Activated CD8-positive, alpha-beta memory T cell treated with anti-CD3 and anti-CD28 coated beads for 1 hour (primary cell): ENCODE results near the gene SLC44A1.

Experiments
- DNase-seq, 2 donors: peaks; one replicate each; pipeline ENCODE4 v3.0.0-alpha.2; 2020; ENCODE audit warnings: low read depth in 1 of 2; ENCODE audit errors: extremely low read depth in 1 of 2

Gene SLC44A1

DNA sequence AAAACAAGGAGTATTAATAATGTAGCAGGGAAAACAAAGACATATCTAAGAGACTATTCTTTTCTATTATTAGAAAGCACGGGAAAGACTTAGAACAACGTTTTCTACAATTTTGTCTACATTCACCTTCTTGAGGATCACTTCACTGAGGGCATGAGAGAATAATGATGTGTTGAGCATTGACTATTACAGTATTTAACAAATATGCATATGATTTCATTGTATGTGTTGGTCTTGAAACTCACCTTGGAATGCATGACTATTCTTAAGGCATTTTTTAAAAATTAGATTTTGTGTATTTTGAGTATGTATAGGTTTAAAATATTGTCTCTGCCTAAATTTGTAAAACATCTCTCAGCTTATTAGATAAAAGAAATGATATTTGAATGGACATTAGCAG, 204.6 kb downstream of the SLC44A1 start:
- DNase-seq, result no peak

DNA sequence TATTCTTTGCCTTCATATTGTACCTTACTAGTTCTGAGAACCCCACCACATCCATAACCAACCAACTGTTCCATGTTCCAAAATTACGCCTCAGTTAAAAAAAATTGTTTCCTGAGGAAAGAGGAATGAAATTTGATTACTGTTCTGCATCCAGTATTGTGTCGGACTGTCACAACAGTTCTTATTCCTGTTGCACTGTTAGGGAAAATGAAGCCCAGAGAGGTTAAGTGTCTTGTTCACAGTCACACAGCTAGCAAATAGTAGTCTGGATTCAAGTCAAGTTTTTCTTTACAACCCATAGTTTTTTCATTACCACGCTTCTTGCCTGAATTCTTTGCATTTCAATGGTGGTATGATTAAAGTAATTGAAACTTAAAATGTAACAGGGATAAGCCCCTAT, 207.7 kb downstream of the SLC44A1 start:
- DNase-seq, result no peak

DNA sequence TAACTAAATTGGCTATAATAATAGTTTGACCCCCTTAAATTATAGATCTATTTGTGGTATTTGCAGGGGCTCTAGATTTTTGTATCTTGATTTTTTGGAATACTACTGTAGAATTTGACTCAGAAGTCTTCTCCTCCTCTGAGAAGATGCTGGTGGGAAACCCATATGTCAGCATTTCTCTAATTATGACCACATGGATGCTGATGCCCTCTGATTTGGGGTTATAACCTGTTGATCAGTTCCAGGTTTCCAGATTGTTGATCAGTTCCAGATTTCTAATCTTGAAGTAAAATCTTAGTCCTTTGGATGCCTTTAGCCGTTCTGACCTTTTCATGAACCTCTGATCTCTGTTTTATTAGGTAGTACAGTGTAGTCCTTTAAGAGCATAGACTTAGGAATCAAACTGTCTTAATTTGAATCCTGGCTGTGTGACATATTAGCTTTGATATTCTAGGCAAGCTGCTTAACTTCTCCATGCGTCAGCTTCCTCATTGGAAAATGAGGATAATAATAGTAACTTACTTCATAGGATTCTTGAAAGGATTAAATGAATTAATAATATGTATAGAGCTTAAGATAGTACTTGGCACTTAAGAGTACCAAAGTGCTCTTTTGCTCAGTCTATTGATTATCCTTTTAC, 211.5 kb downstream of the SLC44A1 start:
- DNase-seq, result no peak

DNA sequence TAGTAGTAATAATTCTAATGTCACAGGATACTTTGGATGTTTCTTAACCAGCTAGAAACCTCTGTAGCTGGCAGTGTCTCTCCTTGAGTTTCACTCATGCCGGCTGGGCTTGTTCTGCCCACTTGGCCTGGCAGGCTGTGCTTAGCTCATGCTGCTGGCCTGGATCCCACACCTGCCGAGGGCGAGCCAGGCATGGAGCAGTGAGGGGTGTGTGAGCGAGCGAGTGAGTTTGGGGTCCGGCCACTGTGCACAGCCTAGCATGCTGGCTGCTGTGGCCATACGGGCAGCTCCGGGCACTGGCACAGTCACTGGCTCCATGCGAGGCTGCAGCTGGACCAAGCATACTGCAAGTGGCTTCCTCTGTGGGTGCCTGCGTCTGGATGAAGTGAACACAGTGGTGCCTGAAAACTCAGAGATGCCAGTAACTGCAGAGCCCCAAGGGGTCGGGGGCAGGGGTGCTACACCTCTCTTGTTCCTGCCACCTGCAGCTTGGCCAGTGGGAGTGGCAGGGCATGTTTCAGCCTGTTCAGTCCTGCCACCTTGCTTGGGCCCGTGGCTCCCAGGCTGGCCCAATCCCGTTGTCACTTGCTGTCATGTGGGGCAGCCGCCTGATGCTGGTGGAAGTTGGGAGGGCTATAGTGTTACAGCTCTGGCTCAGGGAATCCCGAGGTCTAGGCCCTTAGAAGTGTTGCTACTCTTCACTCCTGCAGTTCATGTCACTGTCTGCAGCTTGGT, 213.3 kb downstream of the SLC44A1 start:
- no peak for DNase-seq

DNA sequence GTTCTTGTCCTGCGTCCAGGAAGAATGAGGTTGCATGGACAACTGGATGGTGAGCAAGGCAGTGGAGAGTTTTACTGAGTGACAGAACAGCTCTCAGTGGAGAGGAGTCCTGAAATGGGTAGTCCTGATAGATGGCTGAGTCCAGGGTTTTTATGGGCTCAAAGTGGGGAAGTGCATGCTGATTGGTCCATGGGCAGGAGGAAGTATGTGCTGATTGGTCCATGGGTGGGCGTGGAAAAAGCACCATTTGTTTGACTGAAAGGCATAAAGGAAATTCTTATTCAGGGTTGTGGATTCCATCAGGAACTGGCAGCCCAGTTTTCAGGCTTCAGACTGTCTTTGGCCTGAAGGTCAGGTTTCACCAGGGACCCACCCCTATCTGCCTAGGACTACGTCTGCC, 214.0 kb downstream of the SLC44A1 start:
- no peak for DNase-seq

DNA sequence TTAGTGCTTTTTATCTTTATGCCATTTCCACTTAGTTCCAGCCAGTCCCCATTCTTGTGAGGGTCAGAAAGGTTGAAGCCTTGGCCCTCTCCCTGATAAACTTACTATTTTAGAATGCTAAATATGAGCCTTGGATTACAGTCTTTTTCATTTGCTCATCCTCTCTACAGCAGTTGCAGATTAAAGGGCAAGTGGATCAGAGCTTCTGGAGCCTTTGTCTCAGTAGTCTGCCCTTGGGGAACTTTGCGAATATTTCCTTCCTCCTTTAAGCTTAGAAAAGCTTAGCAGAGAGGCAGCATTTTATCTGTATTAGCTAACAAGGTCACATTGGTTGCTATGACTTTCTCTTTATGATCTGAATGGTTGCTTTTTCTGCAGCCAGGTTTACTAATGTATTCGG, 214.9 kb downstream of the SLC44A1 start:
- no peak for DNase-seq

DNA sequence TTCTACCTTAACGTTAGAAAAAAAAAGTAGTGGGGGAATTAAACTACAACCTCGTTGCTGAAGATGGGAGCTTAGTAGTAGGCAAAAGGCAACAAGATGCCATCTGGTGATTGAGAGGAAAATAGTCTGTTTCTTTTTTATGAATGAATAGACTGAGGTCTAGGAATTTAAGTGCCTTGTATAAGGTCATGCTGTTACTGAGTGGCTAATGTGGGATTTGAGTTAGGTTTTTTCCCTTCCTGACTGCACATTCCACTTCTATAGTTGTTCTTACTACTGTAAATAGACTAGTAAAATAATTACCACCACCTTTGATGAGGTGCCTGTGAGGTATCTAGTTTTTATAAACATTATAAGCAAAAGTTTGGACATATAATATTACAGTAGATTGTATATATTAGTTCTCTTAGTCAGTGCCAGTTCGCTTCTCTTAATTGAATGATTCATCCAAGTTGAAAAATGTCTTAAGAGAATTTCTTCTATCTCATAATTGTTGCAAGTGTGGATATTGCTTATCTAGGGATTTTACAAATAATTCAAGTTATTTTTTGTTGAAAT, 222.5 kb downstream of the SLC44A1 start:
- DNase-seq, result no peak

DNA sequence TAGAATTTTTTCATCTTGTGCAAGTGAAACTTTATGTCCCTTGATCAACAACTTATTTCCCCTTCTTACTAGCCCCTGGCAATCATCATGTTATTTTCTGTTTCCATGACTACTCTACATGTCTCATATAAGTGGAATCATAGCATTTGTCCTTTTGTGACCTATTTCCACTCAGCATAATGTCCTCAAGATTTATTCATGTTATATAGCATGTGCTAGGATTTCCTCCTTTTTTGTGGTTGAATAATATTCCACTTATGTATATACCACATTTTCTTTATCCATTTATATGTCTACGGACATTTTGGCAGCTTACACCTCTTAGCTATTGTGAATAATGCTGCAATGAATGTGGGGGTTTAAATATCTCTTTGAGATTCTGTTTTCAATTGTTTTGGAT, 224.4 kb downstream of the SLC44A1 start:
- no peak for DNase-seq

DNA sequence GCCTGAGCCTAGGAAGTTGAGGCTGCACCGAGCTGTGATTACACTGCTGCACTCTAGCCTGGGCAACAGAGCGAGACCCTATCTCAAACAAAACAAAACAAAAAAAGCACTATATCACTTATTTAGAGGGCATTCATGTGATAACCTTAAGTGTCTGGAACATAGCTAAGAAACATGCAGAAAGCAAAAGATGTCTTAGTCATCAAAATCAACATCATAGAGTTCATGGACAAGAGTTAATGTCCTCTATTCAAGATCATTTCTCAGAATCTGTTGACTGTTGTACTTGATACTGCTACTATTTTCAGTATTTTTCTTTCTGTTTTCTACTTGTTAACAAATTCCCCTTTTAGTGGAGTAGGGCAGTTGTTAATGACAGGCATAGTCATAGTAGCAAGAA, 228.8 kb downstream of the SLC44A1 start:
- DNase-seq, result no peak

DNA sequence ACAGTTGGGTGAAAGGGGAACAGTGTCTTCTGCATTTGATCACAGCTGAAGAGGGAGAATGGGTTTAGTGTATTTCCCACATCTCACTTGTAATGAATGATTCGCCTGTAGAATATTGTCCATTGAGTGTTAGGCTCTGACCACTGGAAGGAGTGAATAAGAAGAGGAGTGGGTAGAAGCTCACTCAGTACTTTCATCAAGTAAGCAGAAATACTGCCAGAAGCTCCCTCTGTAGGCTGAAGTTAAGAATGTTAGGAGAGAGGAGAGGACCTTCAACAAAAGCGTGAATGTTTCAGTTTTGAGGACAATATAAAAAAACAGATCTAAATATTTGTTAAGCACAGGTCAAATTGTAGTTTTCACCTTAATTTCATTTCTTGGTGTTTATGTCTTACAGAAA, 230.9 kb downstream of the SLC44A1 start:
- DNase-seq, result no peak

DNA sequence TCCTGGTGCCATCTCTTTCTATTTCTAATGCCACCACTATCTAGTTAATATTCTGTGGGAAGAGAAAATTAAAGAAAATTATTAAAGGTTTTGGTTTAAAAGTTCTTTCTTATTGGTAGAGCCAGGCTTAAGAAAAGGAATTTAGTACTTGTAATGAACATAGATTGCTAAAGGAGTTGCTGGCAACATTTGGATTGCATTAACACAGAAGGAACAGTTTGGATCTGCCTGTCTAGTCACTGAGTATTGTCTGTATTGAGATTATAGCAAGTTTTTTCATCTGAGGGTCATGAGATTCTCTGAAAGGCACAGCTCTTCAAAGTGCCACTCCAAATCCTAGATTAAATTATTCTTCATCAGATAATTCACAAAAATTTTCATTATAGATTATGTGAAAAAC, 235.4 kb downstream of the SLC44A1 start:
- DNase-seq, result no peak

DNA sequence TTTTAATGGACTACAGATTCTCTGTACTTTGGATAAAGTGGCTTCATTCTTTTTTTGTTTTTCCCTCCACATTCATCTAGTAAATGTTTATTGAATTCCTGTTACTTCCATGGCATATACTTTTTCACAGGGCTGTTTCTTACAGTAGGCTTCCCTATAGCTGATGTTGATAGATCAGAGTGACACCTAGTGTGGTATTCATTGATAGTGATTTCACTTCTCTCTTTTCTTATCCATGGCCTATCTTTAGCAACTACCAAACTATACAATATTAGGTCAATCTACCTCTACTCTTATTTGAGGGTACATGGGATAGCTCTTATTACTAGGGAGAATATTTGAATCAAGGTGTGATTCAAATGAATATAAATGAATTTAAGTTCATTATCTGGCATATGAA, 239.2 kb downstream of the SLC44A1 start:
- no peak for DNase-seq

DNA sequence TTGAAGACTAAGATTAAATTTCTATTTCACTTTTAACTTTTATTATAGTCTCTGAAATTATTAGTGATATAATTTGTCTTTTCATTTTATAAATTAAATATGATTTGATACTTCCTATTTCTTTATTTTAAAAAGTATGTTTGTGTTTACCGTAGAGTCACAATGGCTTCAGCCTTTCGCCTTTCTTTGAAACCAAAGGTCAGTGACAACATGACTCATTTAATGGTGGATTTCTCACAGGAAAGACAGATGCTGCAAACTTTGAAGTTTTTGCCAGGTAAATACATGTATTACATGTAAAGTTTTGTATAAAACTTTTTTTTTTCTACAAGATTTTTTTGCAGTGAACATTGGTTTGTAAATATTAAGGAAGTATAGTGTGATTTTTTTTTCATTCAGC, 239.8 kb downstream of the SLC44A1 start:
- DNase-seq, result no peak

DNA sequence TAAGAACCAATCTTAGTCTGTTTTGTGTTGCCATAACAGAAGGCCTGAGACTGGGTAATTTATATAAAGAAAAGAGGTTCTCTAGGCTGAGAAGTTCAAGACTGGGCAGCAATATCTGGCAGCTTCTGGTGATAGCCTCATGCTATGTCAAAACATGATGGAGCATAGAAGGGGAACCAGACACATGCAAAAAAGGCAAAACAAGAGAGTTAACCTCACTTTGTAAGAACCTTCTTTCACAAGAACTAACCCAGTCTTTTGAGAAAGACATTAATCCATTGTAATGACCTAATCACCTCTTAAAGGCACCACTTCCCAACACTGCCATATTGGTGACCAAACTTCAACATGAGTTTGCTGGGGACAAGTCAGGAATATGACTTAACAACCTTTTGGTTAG, 240.7 kb downstream of the SLC44A1 start:
- no peak for DNase-seq
